Measurements from ENCODE around the gene HDAC2.

HDAC2 gene

GRCh38 chr6:113907102-113907815 lies 63.7 kb downstream of the HDAC2 start:
- no peak for DNase-seq

GRCh38 chr6:113903666-113904330 lies 67.2 kb downstream of the HDAC2 start:
- no peak for DNase-seq

DNA sequence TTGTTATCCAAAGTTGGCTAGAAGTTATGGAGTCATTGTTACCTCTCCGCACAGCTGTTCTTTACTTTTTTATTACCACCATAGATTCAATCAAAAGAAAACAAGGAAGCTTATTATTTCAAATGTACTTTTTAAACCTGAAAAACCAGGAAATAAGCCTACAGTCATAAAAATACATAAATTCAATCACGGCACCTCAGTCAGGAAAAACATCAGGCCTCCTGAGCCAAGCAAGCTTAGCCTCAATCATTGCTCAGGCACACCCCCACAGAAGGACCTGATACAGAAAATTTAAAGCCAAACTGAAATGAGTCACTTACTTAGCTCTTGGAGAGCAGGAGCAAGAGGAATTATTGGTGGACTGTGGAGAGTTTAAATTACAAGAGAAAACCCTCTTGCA lies 69.5 kb downstream of the HDAC2 start:
- DNase-seq = no peak

- no peak for DNase-seq
Measured at GRCh38 chr6:113894712-113895674, 76.0 kb downstream of the HDAC2 start.

DNA sequence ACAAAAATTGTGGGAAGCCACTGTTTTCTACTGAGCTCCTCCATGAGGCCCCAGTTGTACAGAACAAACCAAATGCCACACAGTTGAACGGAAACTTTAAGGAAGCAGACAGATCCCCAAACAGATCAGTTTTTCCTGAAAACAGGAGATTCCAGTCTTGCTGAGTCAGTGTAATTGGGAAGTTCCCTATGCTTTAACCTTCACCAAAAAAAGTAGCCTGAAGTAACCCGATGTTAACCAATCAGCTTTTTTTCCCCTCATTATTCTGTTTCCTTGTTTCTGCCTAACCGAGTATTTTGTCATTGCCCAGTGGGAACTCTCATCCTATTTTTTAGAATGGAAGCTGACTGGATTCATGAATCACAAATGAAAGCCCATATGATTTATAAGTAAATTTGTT lies 77.1 kb downstream of the HDAC2 start:
- DNase-seq = no peak

DNA sequence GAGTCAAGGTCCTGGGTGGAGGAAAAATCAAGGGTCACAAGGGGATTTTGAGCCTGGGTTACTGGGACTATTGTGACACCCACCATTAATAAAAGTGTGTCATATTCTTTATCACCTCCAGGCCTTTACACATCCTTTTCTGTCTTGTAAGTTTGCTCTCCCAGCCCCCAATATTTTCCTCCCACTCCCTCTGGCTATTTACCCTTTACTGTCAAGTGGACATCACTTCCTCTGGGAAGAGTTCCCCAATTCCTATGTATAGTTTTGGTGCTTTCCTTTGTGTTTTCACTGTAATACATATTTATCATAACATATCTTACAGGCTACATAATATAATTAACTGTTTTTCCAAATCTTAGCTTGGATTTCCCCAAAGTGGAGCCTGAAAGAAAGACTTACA lies 77.5 kb downstream of the HDAC2 start:
- DNase-seq = no peak

- no peak for DNase-seq
Measured at GRCh38 chr6:113888956-113889630, 81.9 kb downstream of the HDAC2 start.

- DNase-seq = no peak
Measured at GRCh38 chr6:113888493-113888892, 82.5 kb downstream of the HDAC2 start.

DNA sequence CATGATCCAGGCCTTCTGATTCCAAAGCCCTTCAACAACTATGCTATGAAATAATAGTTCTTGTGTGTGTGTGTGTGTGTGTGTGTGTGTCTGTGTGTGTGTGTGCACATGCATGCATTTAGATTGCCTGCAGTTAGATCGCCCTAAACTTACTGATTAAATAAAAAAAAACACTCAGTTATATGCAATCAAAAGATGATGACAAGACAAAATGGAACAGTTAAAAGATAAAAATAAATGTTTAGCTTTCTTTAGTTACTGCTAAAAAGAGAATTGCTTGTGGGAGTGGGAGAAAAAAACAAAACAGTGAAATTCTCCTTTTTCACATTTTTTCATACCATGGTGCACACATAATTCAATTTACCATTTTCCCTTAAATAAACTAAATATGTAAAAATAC lies 84.4 kb downstream of the HDAC2 start:
- no peak for DNase-seq

- no peak for DNase-seq
Measured at GRCh38 chr6:113884011-113884410, 86.9 kb downstream of the HDAC2 start.
